Measurements from ENCODE around the gene METTL16.

Gene METTL16

DNA sequence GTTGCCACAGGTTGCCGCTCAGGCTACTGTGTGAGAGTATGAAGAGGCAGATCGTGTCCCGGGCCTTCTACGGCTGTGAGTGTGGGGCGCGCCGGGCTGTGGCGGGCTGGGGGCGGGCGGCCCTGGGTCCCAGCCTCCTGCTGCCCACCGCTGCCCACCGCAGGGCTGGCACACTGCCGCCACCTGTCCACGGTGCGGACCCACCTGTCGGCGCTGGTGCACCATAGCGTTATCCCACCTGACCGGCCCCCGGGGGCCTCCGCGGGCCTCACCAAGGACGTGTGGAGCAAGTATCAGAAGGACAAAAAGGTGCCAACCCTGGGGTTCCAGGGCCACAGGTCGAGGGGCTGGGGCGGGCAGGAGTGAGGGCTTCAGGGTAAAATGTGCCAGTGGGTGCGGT is 139.5 kb downstream of the METTL16 start:
- Histone ChIP-seq H4K12ac (ENCODE audit: low read depth, low read length) (no peak overlapping the region), H2BK120ac (ENCODE audit: insufficient read depth, low read length, poor library complexity) (no peak overlapping the region), H3K79me1 (ENCODE audit: low read length) (peaks cover 13% of the 10 kb centered on the region), H3K36me3 (ENCODE audit: control insufficient read depth in 1 of 2, insufficient read depth in 2 of 2, low read length in 2 of 2) (peaks cover 37 to 51% of the 10 kb centered on the region in 2 experiments), H3K79me2 (ENCODE audit: control insufficient read depth, insufficient read depth, low read length, poor library complexity) (no peaks in the 10 kb centered on the region), H3K4me1 (ENCODE audit: control insufficient read depth in 1 of 2, insufficient read depth in 2 of 2, low read length in 2 of 2) (peaks cover 16 to 24% of the 10 kb centered on the region in 2 experiments), H3K4ac (ENCODE audit: low read depth, low read length) (no peak overlapping the region), H3K9me3 (ENCODE audit: insufficient read depth, low read depth, low read length) (peaks cover 3% of the 10 kb centered on the region), H3K4me2 (ENCODE audit: low read length) (no peak overlapping the region), H4K91ac (ENCODE audit: low read depth, low read length) (no peak overlapping the region), H3K27ac (ENCODE audit: low read depth, low read length) (no peak overlapping the region), H3K14ac (ENCODE audit: low read length) (no peak overlapping the region), H2BK5ac (ENCODE audit: low read depth, low read length, poor library complexity) (no peak overlapping the region), H3K27me3 (ENCODE audit: insufficient read depth, low read length) (no peaks in the 10 kb centered on the region), H2AFZ (ENCODE audit: insufficient read depth, low read length, poor library complexity) (no peak overlapping the region), H3K4me3 (ENCODE audit: low read depth, low read length) (no peak overlapping the region), H3K9ac (ENCODE audit: low read length) (no peak overlapping the region), H4K8ac (ENCODE audit: low read depth, low read length) (no peak overlapping the region), H3K23ac (ENCODE audit: low read length) (no peak overlapping the region), H2AK5ac (ENCODE audit: low read length) (no peak overlapping the region), H3K18ac (ENCODE audit: low read length) (no peak overlapping the region), H2BK12ac (ENCODE audit: low read length) (no peak overlapping the region)
- no CpG with 5 or more reads among the region's 26 CpGs for WGBS (ENCODE audit: extremely low coverage, insufficient coverage, insufficient read length)
- no peak for DNase-seq

DNA sequence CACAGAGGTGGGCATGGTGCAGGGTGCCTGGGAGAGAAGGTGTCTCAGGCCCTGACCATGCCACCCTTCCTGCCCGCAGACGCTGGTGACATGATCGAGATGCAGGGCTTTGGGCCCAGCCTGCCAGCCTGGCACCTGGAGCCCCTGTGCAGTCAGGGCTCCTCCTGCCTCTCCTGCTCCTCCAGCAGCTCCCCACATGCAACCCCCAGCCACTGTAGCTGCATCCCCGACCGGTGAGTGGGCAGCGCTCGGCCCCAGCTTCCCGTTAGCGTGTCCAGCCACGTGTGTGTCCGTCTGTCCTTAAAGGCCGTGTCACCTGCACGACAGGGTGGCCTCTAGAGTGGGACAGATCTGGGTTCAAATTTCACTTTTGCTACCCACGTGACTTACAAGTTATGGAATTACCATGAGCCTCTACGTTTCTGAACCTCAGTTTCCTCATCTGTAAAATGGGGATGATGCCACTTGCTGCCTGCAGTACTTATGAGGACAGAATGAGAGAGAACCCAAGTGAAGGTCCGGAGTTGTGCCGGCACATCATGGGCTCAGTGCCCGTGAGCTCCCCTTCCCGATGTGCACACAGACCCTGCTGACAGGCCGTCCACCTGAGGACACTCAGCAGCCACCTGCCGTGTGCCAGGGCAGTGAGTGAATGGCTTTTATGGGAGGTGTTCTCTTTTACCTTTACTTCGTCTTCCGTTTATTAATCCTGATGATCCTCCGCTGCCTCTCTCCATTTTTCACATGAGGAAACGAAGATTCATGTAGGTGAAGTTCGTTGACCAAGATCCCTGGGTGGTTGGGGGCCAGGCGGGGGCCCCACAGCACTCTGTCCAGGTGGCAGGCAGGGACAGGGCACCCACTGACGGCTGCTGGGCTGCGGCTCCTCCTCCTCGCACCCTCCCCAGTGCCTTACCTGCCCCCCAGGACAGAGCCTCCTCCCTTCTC is 140.2 kb downstream of the METTL16 start:
- Histone ChIP-seq H3K14ac (ENCODE audit: low read length) (no peak overlapping the region), H3K27ac (ENCODE audit: low read depth, low read length) (no peak overlapping the region), H3K4me2 (ENCODE audit: low read length) (no peak overlapping the region), H3K9ac (ENCODE audit: low read length) (no peak overlapping the region), H3K79me1 (ENCODE audit: low read length) (peaks cover 10% of the 10 kb centered on the region), H3K4me3 (ENCODE audit: low read depth, low read length) (no peak overlapping the region), H4K91ac (ENCODE audit: low read depth, low read length) (no peak overlapping the region), H4K8ac (ENCODE audit: low read depth, low read length) (no peak overlapping the region), H3K18ac (ENCODE audit: low read length) (no peak overlapping the region), H3K4ac (ENCODE audit: low read depth, low read length) (no peak overlapping the region), H2AFZ (ENCODE audit: insufficient read depth, low read length, poor library complexity) (no peak overlapping the region), H3K79me2 (ENCODE audit: control insufficient read depth, insufficient read depth, low read length, poor library complexity) (no peaks in the 10 kb centered on the region), H2BK120ac (ENCODE audit: insufficient read depth, low read length, poor library complexity) (no peak overlapping the region), H3K23ac (ENCODE audit: low read length) (no peak overlapping the region), H2BK5ac (ENCODE audit: low read depth, low read length, poor library complexity) (no peak overlapping the region), H3K9me3 (ENCODE audit: insufficient read depth, low read depth, low read length) (peaks cover 3% of the 10 kb centered on the region), H3K36me3 (ENCODE audit: control insufficient read depth in 1 of 2, insufficient read depth in 2 of 2, low read length in 2 of 2) (peaks cover 37 to 50% of the 10 kb centered on the region in 2 experiments), H3K27me3 (ENCODE audit: insufficient read depth, low read length) (no peaks in the 10 kb centered on the region), H3K4me1 (ENCODE audit: control insufficient read depth in 1 of 2, insufficient read depth in 2 of 2, low read length in 2 of 2) (peaks cover 14 to 22% of the 10 kb centered on the region in 2 experiments), H2AK5ac (ENCODE audit: low read length) (no peak overlapping the region), H4K12ac (ENCODE audit: low read depth, low read length) (no peak overlapping the region), H2BK12ac (ENCODE audit: low read length) (no peak overlapping the region)
- DNase-seq, result no peak
- no CpG with 5 or more reads among the region's 30 CpGs for WGBS (ENCODE audit: extremely low coverage, insufficient coverage, insufficient read length)

DNA sequence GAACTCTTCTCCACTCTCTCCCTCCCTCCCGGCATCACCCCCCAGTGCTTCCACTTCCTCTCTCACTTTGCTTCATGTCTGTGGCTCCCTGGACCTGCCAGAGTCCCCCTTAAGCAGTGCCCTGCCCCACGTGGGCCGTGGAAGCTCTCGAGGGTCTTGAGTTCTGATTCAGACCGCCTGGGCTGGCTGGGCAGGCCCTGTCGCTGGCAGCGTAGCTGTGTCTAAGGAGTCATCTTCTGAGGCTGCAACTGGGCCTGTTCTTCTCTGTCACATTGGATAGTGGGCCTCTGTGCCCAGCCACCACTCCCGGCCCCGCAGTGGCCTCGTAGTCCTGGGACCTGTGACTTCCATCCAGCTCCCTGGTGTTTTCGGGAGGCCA is 141.5 kb downstream of the METTL16 start:
- no peak overlapping the region for H4K12ac ChIP-seq (ENCODE audit: low read depth, low read length)
- no peak overlapping the region for H3K23ac ChIP-seq (ENCODE audit: low read length)
- no peak overlapping the region for H3K4ac ChIP-seq (ENCODE audit: low read depth, low read length)
- no peak overlapping the region for H4K91ac ChIP-seq (ENCODE audit: low read depth, low read length)
- no peak for DNase-seq
- WGBS (ENCODE audit: extremely low coverage, insufficient coverage, insufficient read length), result no CpG with 5 or more reads among the region's 11 CpGs
- no peak overlapping the region for H3K18ac ChIP-seq (ENCODE audit: low read length)
- H2BK5ac ChIP-seq (ENCODE audit: low read depth, low read length, poor library complexity), result no peak overlapping the region
- H2BK120ac ChIP-seq (ENCODE audit: insufficient read depth, low read length, poor library complexity), result no peak overlapping the region
- no peak overlapping the region for H2AFZ ChIP-seq (ENCODE audit: insufficient read depth, low read length, poor library complexity)
- H3K9me3 ChIP-seq (ENCODE audit: insufficient read depth, low read depth, low read length), result peaks cover 3% of the 10 kb centered on the region
- no peak overlapping the region for H3K27ac ChIP-seq (ENCODE audit: low read depth, low read length)
- H3K79me2 ChIP-seq (ENCODE audit: control insufficient read depth, insufficient read depth, low read length, poor library complexity), result no peaks in the 10 kb centered on the region
- no peak overlapping the region for H3K9ac ChIP-seq (ENCODE audit: low read length)
- H3K27me3 ChIP-seq (ENCODE audit: insufficient read depth, low read length), result no peaks in the 10 kb centered on the region
- peaks cover 8 to 10% of the 10 kb centered on the region in 2 experiments for H3K4me1 ChIP-seq (ENCODE audit: control insufficient read depth in 1 of 2, insufficient read depth in 2 of 2, low read length in 2 of 2)
- no peak overlapping the region for H4K8ac ChIP-seq (ENCODE audit: low read depth, low read length)
- H2BK12ac ChIP-seq (ENCODE audit: low read length), result no peak overlapping the region
- H3K4me3 ChIP-seq (ENCODE audit: low read depth, low read length), result no peak overlapping the region
- H2AK5ac ChIP-seq (ENCODE audit: low read length), result no peak overlapping the region
- no peak overlapping the region for H3K4me2 ChIP-seq (ENCODE audit: low read length)
- peaks cover 36 to 48% of the 10 kb centered on the region in 2 experiments for H3K36me3 ChIP-seq (ENCODE audit: control insufficient read depth in 1 of 2, insufficient read depth in 2 of 2, low read length in 2 of 2)
- peaks cover 2% of the 10 kb centered on the region for H3K79me1 ChIP-seq (ENCODE audit: low read length)
- no peak overlapping the region for H3K14ac ChIP-seq (ENCODE audit: low read length)

DNA sequence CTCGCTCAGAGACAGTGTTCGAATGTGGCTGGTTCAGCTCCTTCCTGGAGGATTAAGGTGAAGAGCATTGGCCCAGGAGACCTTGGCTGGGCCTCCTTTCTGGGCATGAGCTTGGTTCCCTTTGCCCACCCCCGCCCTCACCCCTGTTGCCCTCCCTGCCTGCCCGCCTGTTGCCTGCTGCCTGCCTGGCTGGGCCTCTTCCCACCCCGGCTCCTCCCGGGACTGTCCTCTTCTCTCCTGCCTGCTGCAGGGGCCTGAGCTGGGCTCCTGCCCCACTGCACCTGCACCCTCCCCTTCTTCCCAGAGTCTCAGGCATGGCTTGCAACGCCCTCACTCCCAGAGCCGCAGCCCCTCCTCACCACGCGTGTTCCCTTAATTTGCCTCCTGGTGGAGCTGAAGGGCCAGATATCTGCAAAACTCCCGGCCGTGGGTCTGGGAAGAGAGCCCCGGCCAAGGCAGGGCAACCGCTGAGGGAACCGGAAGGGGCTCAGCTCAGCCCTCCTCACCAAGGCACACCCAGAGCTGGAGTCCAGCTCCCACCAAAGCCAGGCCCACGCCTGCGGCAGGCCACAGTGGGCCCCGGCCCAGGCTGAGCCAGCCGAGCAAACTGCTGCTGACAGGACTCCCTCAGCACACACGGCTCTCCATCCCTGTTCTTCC is 142.0 kb downstream of the METTL16 start:
- Histone ChIP-seq H4K8ac (ENCODE audit: low read depth, low read length) (no peak overlapping the region), H2BK120ac (ENCODE audit: insufficient read depth, low read length, poor library complexity) (no peak overlapping the region), H3K79me2 (ENCODE audit: control insufficient read depth, insufficient read depth, low read length, poor library complexity) (no peaks in the 10 kb centered on the region), H3K9ac (ENCODE audit: low read length) (no peak overlapping the region), H2BK5ac (ENCODE audit: low read depth, low read length, poor library complexity) (no peak overlapping the region), H3K4me2 (ENCODE audit: low read length) (no peak overlapping the region), H3K4ac (ENCODE audit: low read depth, low read length) (no peak overlapping the region), H4K91ac (ENCODE audit: low read depth, low read length) (no peak overlapping the region), H3K18ac (ENCODE audit: low read length) (no peak overlapping the region), H3K23ac (ENCODE audit: low read length) (no peak overlapping the region), H2BK12ac (ENCODE audit: low read length) (no peak overlapping the region), H2AFZ (ENCODE audit: insufficient read depth, low read length, poor library complexity) (no peak overlapping the region), H3K9me3 (ENCODE audit: insufficient read depth, low read depth, low read length) (peaks cover 3% of the 10 kb centered on the region), H3K36me3 (ENCODE audit: control insufficient read depth in 1 of 2, insufficient read depth in 2 of 2, low read length in 2 of 2) (peaks cover 41 to 53% of the 10 kb centered on the region in 2 experiments), H3K27ac (ENCODE audit: low read depth, low read length) (no peak overlapping the region), H3K27me3 (ENCODE audit: insufficient read depth, low read length) (no peaks in the 10 kb centered on the region), H2AK5ac (ENCODE audit: low read length) (no peak overlapping the region), H3K14ac (ENCODE audit: low read length) (no peak overlapping the region), H3K4me1 (ENCODE audit: control insufficient read depth in 1 of 2, insufficient read depth in 2 of 2, low read length in 2 of 2) (peaks cover 5% of the 10 kb centered on the region in 2 experiments), H3K79me1 (ENCODE audit: low read length) (no peaks in the 10 kb centered on the region), H4K12ac (ENCODE audit: low read depth, low read length) (no peak overlapping the region), H3K4me3 (ENCODE audit: low read depth, low read length) (no peak overlapping the region)
- no peak for DNase-seq
- no CpG with 5 or more reads among the region's 20 CpGs for WGBS (ENCODE audit: extremely low coverage, insufficient coverage, insufficient read length)
